Measurements from ENCODE around the gene AGPAT3.

DNA sequence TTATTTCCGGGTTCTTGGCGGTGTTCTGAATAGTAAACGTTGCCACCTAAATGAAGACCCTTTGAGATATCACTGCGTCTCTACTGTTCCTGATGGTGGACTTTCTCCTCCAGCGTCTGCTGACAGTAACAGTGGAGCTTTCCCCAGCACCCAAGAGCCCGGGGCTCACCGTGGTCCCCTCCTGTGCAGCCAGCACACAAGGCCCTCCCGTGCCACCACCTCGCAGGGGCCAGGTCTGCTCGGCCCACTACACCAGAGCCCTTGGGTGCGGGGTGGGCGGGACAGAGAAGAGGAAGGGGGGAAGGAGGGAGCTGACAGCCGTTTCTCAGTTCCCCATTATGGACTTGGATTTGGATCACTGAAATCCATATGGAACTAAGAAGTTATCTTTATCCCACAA is 85.9 kb downstream of the AGPAT3 start:
- TF ChIP-seq, protein P1, sequence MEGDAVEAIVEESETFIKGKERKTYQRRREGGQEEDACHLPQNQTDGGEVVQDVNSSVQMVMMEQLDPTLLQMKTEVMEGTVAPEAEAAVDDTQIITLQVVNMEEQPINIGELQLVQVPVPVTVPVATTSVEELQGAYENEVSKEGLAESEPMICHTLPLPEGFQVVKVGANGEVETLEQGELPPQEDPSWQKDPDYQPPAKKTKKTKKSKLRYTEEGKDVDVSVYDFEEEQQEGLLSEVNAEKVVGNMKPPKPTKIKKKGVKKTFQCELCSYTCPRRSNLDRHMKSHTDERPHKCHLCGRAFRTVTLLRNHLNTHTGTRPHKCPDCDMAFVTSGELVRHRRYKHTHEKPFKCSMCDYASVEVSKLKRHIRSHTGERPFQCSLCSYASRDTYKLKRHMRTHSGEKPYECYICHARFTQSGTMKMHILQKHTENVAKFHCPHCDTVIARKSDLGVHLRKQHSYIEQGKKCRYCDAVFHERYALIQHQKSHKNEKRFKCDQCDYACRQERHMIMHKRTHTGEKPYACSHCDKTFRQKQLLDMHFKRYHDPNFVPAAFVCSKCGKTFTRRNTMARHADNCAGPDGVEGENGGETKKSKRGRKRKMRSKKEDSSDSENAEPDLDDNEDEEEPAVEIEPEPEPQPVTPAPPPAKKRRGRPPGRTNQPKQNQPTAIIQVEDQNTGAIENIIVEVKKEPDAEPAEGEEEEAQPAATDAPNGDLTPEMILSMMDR (IDR thresholded peaks at IDR 0.05): no peak
- TF ChIP-seq EZH2 (IDR thresholded peaks at IDR 0.05) (no peak), EZH2phosphoT487 (IDR thresholded peaks at IDR 0.05) (no peak)
